HTERT RPE-1 (cell line): ENCODE measurements around the gene EPHA1.

Experiments
- in situ Hi-C: fragments of 300-500 bp; cut with MboI; formaldehyde crosslinking; loops from 4 replicates; pipeline ENCODE4 v1.14.3; 2020; ENCODE audit warnings: low sequenced_read_pairs

EPHA1 gene

DNA sequence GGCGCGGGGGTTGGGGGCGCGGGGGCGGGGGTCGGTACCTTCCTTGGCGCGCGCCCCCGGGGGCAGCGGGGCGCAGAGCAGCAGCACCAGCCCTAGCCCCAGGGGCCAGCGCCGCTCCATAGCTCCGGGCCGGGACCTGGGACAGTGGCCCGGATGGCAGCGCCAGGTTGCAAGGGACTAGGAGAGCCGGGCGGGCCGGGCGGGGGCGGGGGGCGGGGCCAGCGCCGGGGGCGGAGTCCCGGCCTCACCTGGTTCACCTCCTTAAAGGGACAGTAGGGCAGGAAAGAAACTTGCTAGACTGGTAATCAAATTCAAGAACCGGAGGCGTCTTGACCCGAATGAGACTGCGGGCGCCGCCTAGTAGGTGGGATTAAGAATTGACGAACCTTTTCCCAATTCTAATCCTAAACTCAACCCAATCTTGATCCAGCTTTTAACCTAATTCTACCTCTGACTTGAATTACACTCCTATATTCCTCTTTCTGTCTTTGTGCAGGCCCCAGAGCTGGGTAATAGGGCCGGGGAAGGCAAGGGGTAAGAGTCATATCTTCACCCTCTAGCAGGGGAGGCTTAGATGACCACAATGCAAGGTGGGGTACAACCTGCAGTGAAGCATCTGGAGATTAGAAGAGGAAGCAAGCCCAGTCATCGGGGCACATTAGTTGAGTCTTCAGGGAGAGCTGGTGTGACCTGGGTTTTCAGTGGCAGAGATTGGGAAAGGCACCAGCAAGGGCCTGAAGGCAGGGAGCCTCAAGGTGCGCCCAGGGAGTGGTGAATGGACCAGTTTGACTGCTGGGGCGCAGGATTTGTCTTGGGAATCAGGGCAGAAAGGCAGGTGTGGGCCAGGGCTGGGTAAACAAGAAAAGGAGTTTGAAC lies at the start of gene EPHA1:
Gene EPHA1, minus strand, starts transcription at position 171 of the 876 bp plus-strand sequence. Its CDS starts 51 bp downstream, at position 120.
- in situ Hi-C loops, result no loop called here

DNA sequence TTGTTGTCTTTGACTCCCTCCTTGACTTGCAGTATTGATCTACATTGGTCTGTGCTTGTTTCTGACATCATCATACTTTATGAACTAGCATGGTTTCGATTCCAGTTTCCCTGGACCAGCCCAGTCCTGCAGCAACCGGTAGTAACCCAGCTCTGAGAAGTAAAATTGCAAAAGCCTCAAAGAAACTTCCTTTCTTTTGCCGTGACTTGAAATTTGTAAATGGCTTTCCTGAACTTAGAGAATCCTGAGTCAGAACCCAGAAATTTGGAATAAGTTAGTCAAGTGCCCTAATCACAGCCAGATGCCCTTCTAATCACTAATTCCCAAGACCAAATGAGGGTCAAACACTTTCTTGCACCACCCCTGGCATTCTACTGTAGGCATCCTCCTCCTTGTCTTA lies 49.6 kb upstream of the EPHA1 start:
- in situ Hi-C loops, result no loop called here

DNA sequence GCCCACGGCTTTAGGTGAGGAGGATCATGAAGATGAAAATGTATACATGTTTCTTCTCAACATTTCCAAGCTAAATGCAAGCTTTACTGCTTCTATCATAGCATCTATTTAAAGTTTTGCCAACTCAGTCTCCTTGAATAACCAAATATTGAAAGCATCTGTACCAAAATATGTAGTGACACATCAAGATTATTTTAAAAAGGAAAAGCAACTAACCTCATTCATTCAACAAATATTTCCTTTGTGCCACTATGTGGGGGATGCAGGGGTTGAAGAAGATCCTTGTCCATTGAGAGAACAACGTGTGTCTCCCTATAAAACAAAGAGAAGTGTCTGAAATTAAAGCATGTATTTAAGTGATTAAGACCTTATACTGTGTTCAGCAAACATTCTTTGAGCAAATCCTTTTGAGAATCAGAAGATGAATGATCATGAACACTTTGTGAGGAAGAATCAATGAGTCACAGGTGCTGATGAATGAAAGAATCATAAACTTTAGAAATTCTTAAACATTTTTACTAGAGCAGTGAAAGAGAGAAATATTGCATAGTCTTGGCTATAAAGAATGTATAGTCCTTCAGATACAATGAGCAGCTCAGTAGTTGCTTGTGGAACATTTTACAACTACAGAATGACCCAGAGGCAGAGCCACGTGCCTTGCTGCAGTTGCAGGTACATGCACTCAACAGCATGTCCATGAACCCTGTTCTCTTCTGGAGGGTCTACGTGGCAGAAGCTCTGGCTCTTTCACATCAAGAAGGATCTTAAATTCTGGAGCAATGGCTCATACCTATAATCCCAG lies 48.5 kb upstream of the EPHA1 start:
- in situ Hi-C loops, result no loop called here

DNA sequence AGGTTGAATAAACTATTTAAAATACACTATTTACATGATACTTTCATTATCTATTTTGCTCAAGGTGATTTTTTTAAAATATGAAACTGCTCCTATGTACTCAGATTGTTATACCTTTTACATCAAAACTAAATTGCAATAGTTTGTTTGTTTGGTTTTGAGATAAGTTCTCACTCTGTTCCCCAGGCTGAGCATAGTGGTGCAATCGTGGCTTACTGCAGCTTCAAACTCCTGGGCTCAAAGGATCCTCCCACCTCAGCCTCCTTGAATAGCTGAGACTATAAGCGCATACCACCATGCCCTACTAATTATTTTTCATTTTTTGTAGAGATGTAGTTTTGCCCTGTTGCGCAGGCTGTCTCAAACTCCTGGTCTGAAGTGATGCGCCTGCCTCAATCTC lies 47.3 kb upstream of the EPHA1 start:
- in situ Hi-C loops, result no loop called here

DNA sequence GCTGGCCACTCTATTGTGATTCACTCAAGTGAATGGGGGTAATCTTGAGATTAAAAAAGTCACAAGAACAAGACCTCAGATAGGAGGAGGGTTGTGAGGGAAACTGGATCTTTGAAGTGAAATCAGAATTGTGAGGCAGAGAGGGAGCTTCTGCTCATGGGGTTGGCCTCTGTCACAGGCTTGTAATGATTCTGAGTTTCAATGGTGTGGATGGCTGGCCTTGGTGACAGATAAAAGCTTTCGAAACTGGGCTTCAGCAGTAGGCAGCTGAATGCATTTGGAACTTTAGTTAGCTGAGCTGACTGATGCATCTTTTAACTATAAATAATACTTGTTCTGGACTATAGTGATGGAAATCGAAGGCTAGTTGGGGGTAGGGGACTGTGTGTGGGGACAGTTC lies 46.8 kb upstream of the EPHA1 start:
- in situ Hi-C loops, result no loop called here

DNA sequence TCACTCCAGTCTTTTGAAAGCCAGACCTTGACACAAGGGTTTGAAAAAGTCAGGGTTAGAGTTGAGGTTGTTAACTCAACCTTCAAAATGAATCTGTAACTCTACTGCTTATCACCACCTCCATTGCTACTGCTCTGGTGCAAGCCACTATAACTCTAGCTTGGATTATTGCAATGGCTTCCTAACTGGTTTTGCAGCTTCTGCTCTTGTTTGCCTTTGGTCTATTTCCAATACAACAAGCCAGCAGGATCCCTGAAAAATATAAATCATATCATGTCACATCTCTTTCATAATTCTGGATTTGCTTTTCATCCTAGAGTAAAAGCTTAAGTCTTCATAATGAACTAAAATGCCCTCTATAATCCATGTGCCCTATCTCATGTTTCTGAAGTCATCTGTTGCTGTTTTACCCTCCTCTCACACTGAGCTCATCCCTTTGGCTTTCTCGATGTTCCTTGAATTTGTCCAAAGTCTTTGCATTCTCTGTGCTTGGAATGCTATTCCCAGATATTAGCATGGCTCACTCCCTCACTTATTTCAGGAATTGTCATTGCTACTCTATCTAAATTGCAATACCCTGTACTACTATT lies 45.5 kb upstream of the EPHA1 start:
- in situ Hi-C loops, result no loop called here

DNA sequence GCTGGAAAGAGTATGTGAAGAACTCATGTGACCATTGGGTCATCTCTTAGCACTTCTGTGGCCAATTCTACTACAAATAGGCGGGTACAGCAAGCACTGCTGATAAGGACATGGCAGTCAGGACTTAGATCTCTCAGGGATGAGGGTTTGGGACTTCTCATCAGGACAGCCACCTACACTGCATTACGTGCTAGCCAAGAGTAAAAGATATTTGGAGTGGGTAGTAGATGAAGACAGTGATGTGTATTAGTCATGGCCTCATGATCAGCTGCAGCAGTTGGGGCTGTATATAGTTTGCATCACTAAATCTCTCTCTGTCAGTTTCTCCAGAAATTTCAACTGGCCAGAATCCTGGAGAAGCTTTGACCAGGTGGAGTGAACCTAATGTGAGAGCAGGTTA lies 43.8 kb upstream of the EPHA1 start:
- in situ Hi-C loops, result no loop called here

DNA sequence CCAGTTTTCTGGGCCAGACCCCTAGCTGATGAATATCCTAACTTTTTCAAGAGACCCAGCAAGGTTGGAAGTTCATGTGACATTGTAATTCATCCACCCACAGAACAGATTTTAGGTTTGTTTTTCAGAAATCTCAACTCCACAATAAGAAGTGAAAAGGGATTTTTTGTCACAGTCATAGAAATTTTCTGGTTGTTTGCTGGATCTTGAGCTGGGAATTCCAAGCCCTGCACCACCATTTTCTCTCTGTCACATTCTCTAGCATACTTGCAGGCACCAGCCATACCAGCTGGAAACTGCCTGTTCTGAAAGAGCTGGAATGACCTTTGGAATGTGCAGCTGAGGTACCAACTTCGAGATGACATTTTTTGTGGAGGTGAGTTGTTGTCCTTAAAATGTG lies 43.1 kb upstream of the EPHA1 start:
- in situ Hi-C loops, result no loop called here

DNA sequence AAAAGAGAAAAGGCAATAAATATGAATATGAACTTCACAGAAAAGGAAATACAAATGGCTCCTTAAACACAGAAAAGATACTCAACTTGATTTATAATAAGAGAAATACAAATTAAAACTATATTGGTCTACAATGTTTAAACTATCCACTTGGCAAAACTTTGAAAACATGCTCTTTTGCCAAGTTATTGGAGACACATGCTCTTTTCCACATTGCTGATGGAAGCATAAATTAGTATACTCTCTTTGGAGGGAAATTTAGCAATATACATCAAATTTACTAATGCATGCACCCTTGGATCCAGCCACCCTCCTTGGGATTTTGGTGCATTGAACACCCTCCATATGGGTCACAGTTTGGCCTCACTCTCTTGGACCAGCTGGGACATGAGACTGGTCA lies 42.5 kb upstream of the EPHA1 start:
- in situ Hi-C loops, result no loop called here

DNA sequence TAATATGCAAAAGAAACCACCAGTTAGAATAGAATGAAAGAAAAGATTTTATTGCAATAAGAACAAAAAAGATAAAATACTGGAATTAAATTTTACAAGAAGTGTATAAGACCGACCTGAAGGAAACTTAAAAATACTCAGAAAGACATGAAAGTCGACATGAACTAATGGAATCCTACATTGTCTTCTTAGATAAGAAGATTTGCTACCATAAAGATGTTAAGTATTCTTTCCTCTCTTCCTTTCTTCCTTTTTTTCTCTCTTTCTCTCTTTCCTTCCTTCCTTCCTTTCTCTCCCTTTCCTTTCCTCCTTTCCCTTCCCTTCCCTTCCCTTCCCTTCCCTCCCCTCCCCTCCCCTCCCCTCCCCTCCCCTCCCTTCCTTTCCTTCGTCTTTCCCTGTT lies 41.1 kb upstream of the EPHA1 start:
- in situ Hi-C loops, result no loop called here

DNA sequence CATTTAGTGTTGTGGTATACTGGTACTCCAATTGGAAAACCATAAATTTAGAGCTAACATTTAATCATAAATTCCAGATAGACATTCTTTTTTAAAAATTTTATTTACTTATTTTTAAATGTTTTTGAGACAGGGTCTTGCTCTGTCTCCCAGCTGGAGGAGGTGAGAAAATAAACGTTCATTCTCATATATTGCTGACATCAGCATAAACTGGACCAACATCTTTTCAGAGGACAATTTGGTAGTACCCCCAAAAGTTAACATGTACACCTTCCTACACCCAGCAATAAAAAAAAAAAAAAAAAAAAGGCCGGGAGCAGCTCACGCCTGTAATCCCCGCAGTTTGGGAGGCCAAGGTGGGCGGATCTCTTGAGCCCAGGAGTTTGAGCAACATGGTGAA lies 39.8 kb upstream of the EPHA1 start:
- in situ Hi-C loops, result no loop called here

DNA sequence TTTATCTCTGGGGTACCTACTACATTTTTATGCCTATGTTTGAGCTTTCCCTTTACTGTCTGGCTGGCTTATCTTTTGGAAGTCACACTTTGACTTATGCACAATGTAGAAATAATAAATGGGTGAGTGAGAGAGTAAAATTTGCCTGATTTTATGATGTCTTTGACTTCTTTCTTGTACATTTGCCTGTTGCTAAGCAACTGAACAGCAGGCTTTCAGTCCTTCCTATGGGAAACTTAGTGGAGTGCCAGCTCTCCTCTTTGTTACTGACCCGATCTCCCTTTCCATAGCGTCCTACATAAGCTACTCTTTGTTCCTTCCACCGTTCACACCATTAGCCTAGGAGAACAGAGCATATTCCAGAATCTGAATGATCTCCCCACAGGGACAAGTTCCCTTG lies 38.8 kb upstream of the EPHA1 start:
- in situ Hi-C loops, result no loop called here

DNA sequence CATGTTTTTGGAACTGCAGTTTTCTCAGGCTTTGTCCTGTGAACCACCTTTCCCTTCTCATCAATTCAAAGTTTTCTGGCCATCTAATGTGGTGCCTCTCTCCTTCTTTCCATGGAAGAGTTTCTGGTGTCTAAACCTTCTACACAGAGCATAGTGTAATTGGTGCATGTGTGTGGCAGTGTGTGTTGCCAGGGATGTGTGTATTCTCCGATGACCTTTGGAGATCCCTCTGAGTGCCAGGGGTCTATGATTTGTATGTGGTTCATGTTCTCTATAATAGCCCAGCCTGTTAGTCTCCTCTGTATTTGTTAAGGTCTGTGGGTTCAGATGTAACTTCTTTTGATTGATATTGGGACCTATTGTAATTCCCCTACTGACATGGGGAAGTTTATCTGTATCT lies 36.1 kb upstream of the EPHA1 start:
- in situ Hi-C loops, result no loop called here

DNA sequence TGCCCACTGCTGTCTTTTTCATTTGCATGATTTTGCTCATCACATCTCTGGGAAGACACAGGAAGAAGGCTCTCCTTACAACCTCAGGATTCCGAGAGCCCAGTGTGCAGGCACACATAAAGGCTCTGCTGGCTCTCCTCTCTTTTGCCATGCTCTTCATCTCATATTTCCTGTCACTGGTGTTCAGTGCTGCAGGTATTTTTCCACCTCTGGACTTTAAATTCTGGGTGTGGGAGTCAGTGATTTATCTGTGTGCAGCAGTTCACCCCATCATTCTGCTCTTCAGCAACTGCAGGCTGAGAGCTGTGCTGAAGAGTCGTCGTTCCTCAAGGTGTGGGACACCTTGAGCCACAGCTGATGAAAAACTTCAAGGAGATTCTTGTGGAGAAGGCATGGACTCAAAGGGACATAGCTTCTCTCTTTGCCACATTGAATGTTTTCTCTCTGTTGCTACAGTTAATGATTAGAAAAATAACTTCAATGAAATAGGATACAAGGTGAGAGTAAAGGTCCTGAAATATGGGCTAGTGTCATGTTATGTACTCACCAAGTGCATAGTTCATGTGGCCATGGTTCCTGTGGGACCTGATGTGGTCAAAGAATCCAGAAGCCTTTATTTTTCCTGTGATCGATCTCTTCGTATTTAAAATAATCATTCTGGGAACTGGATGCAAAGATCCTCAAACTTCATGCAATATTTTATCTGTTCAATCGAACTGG lies 35.6 kb upstream of the EPHA1 start:
- in situ Hi-C loops, result no loop called here

DNA sequence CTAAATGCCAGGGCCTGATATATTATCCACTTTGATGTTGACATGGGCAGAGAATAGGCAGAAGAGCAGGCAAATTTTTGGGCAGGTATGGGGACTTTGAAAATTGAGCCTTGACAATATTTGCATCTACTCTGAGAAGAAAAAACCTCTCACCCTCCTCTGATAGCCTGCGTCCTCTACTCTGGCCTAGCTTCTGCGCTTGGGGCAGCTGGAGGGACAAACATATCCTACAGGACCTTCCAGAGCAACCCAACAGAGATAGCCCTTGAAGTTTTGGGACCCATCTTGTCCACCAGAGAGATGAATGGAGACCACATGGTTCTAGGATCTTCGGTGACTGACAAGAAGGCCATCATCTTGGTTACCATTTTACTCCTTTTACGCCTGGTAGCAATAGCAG lies 34.5 kb upstream of the EPHA1 start, which contains the start of gene TAS2R60:
Gene TAS2R60, plus strand, starts transcription at position 301 of the 400 bp plus-strand sequence. Its CDS starts 0 bp downstream, at position 301.
- in situ Hi-C loops, result no loop called here

DNA sequence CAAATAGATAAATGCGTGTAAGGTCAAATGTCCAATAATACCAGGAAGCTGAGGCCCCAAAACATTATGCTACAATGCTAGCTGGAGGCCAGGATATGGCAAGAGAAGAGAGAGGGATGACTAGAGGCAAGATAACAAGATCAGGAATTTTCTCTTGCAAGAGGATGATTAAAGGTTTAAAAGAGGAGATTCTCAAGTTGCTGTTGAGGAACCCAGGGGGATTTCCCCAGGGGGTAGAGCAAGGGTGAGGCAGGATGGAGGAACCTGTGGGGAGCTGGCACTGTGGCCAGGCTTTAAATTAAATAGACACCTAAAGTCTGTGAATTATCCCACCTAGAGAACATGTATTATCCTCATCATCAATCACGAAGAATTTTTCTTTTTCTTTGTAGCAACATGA lies 31.2 kb upstream of the EPHA1 start:
- in situ Hi-C loops, result no loop called here

DNA sequence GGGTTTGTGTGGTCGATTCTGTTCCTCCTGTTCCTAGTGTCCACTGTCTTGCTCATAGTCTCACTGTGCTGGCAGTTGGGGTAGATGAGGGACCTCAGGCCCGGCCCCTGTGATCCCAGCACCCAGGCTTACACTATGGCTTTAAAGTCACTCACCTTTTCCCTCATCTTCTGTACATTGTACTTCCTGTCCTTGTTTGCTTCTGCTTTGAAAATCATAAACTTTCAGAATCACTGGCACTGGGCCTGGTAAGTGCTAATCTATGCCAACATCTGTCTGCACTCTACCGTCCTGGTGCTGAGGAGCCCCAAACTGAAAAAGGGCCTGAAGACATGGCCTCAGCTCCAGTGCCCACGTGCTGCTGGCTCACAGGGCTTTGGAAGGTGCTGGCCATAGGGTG lies 28.9 kb upstream of the EPHA1 start:
- in situ Hi-C loops, result no loop called here

DNA sequence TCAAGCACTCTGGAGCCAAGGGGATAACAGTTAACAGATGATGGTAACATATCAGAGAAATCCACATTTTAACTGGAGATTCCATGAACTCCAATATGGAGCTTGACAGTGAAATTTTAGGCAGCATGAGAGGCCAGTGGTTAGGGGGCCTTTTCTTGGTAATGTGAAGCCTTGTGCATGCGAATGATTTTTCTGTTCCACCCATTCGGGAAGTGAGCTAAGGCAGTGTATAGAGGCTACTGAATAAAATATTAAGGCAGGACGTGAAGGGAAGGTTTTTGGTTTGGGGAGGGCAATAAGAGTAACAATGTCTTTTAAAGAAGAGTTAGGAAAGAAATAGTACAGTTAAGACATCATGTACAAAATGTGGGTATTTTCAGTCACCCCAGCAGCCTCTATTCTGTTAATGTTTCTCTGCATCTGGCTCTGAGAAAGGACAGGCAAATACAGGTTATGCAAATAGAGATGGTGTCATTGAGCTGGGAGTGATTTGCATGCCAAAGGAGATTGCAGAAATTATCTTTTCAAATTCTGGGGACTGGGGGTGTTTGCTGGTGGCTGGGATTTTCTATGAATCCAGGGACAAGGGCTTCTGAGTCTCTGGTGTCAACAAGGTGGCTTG lies 27.8 kb upstream of the EPHA1 start:
- in situ Hi-C loops, result no loop called here

DNA sequence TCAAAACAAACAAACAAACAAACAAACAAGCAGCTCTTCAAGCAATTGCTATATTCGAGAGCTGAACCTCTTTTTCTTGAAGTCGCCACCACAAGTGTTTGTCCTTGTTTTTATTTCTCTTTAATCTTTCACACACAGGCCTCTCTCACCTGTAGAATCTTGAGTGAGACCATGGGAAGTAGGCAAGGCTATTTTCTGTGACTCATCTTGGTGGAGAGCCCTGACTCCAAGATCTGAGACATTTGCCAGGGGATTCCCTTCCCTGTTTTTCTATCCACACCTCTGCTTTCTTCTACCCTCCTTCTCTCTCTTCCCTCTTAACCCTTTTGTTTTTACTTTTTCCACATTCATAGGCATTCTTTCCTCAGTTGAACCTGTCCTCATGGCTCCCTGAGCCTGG lies 26.6 kb upstream of the EPHA1 start:
- in situ Hi-C loops, result no loop called here

DNA sequence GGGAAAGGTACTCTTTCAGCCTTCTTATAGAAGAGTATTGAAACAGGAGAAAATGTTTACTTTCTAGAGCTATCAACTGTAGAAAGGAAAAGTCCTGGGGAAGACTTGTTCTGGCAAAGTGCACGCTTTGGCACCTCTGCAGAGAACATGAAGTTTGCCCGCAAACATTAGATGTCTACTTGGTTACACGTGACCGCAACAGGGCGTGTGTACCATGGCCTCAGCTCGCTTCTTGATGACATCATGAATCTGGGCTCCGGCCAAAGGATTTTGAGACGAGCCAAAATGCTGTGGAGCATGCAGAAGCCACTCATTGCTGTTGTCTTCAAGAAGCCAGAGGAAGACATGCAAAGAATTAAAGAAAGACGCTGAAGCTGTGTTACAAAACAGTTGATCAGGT lies 26.0 kb upstream of the EPHA1 start:
- in situ Hi-C loops, result no loop called here

DNA sequence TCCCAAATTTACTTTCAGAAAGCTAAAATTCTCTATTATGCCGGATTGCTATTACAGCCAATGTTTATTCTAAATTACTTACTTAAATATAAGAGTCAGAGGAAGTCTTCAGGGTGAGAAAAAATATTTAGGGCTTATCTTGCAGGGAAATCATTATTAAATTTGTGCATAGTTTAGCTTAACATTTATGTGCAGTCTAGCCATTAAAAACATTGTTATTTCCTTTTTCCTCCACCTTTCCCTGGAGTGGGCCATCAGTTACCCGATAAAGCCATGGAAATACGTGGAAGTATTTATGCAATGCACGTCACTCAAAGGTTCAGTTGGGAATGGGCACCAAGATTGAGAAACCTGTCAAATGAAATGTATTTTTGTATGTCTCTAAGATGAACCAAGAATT lies 25.1 kb upstream of the EPHA1 start:
- in situ Hi-C loops, result no loop called here
